Prostate gland (tissue), 2 donors: ENCODE data around the gene CENPH.

ENCODE experiments used
- CTCF ChIP-seq, 4 experiments: fragments of 200-600 bp in 2 of 4; fragments of 450-650 bp in 2 of 4; sonication (generic) in 2 of 4; IDR thresholded peaks; 1 replicate in 3 of 4; 2 replicates in 1 of 4; pipeline ENCODE4 v1.5.1; 2016 to 2019; ENCODE audit warnings: antibody characterized with exemption in 4 of 4, mild to moderate bottlenecking in 2 of 4, moderate library complexity in 2 of 4
- POLR2A ChIP-seq: fragments of 450-650 bp; IDR thresholded peaks from one replicate; pipeline ENCODE4 v1.6.1; 2016; ENCODE audit warnings: antibody characterized with exemption, mild to moderate bottlenecking
- POLR2AphosphoS5 ChIP-seq: sonication (generic); formaldehyde crosslinking; IDR thresholded peaks from one replicate; pipeline ENCODE4 v1.6.1; 2017; ENCODE audit warnings: antibody characterized with exemption

GRCh38 chr5:69149676-69150010 is 39.7 kb upstream of the CENPH start:
- TF ChIP-seq CTCF (IDR thresholded peaks at IDR 0.05) (no peak), POLR2AphosphoS5 (no peak), POLR2A (no peak)
